ENCODE data around the gene CHST15. TPM values are rescaled to one million over a fixed set of nuclear protein-coding genes. Genes with fewer than 3 reads are reported as not detected.

Gene CHST15
- total RNA-seq, 1 experiment from 2014 or later: 26.7 TPM

DNA sequence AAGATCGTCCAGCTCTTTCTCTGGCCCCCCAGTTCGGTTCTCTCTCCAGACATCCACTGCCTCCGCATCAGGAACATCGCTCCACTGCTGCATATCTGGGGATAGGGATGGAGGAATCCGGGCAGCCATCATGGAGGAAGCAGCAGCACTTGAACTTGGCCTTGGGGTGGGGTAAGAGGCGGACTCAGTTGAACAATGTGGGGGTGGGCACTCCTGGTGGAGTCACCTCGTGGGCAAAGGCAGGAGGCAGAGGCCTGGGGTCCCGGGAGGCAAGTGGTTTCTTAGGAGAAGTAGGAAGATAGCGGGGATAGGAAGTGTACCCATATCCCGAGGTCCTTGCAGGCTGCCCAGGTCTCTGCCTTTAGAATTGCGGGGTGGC is 98.3 kb downstream of the CHST15 start:
- Histone ChIP-seq H3K9me3 (no peaks in the 10 kb centered on the region), H3K4me1 (peaks cover 9% of the 10 kb centered on the region; the same call in 1 of the 2 replicates), H3K36me3 (ENCODE audit: control insufficient read depth, insufficient read depth, low read length) (no peaks in the 10 kb centered on the region), H3K27me3 (replicated peaks; ENCODE audit: control insufficient read depth, insufficient read depth, low read length) (no peaks in the 10 kb centered on the region), H3K4me3 (ENCODE audit: low read depth, low read length) (peak overlapping the region; percentile 5)
- Mint-ChIP-seq H3K27me3 (ENCODE audit: insufficient read depth, unreplicated experiment) (peaks cover 6% of the 10 kb centered on the region), H3K4me3 (ENCODE audit: unreplicated experiment) (peak overlapping the region; percentile 67), H3K36me3 (ENCODE audit: insufficient read depth, unreplicated experiment) (peaks cover 34% of the 10 kb centered on the region), H3K9me3 (ENCODE audit: unreplicated experiment) (no peaks in the 10 kb centered on the region), H3K4me1 (ENCODE audit: low read depth, unreplicated experiment) (peaks cover 13% of the 10 kb centered on the region), H3K27ac (ENCODE audit: unreplicated experiment) (no peak overlapping the region)
- CTCF ChIA-PET: interaction anchor here (0.6 to 2.7 kb wide), 19 partner anchors 7 to 987 kb away, joined by 3 to 68 read pairs (median 3); partner anchors contain the start of genes ACADSB and IKZF5
- peak in 1 of 2 experiments; percentile 13 for DNase-seq
- POLR2A ChIA-PET: interaction anchor here (1.0 kb wide), 1 partner anchor 394 kb away, joined by 5 read pairs; no protein-coding TSS in a partner anchor
- intact Hi-C loops (cut with micrococcal nuclease; ENCODE audit: unreplicated experiment): loop anchor here (5.0 kb wide), 2 partner anchors 97 to 507 kb away; partner anchors contain the start of gene CHST15
- BruUV-seq (replicated peaks): no TSS peak
- TF ChIP-seq, protein P1, sequence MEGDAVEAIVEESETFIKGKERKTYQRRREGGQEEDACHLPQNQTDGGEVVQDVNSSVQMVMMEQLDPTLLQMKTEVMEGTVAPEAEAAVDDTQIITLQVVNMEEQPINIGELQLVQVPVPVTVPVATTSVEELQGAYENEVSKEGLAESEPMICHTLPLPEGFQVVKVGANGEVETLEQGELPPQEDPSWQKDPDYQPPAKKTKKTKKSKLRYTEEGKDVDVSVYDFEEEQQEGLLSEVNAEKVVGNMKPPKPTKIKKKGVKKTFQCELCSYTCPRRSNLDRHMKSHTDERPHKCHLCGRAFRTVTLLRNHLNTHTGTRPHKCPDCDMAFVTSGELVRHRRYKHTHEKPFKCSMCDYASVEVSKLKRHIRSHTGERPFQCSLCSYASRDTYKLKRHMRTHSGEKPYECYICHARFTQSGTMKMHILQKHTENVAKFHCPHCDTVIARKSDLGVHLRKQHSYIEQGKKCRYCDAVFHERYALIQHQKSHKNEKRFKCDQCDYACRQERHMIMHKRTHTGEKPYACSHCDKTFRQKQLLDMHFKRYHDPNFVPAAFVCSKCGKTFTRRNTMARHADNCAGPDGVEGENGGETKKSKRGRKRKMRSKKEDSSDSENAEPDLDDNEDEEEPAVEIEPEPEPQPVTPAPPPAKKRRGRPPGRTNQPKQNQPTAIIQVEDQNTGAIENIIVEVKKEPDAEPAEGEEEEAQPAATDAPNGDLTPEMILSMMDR (IDR thresholded peaks at IDR 0.05; ENCODE audit: insufficient read depth in 1 of 2, low read depth in 1 of 2, low read length in 1 of 2, severe bottlenecking in 1 of 2, unreplicated experiment in 1 of 2): no peak

DNA sequence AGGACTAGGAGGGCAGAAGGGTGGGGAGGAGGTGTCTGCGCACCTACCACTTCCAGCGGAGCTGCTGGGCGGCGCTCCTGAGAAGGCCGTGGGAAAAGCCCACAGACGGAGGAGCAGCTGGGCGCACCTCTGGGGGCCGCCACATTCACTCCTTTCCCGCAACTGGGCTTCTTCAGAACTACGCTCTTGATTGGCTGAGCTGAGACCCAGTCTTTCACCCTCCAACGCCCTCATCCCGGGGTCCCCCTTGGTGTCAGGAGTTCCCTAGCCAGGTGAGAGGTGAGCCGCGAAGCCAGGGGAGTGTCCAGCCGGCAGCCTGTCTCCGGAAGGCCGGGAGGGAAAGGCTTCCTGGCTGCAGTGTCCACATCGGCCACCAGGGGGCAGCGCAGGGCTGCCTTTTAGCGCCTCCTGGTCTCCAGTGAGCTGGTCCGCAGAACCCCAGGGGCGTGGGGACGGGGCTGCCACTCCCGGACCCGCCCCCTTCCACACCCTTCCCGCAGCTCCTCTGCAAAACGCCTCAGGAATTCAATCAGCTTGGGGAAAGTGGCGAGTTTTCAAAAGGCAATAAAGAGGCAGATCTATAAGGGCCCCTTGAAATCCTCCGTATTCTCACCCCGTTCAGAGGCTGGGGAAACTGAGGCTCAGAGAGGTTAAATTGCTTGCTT is 98.8 kb downstream of the CHST15 start:
- Mint-ChIP-seq H3K36me3 (ENCODE audit: insufficient read depth, unreplicated experiment) (peaks cover 34% of the 10 kb centered on the region), H3K4me3 (ENCODE audit: unreplicated experiment) (peak overlapping the region; percentile 67), H3K4me1 (ENCODE audit: low read depth, unreplicated experiment) (peaks cover 13% of the 10 kb centered on the region), H3K27ac (ENCODE audit: unreplicated experiment) (no peak overlapping the region), H3K27me3 (ENCODE audit: insufficient read depth, unreplicated experiment) (peaks cover 10% of the 10 kb centered on the region), H3K9me3 (ENCODE audit: unreplicated experiment) (no peaks in the 10 kb centered on the region)
- ChIA-PET CTCF (interaction anchor here (0.6 to 2.7 kb wide), 20 partner anchors 8 to 986 kb away, joined by 3 to 68 read pairs (median 3); partner anchors contain the start of genes ACADSB and IKZF5), POLR2A (interaction anchor here (1.0 kb wide), 1 partner anchor 395 kb away, joined by 5 read pairs; no protein-coding TSS in a partner anchor)
- H3K36me3 ChIP-seq (ENCODE audit: control insufficient read depth, insufficient read depth, low read length): no peaks in the 10 kb centered on the region
- H3K9me3 ChIP-seq: no peaks in the 10 kb centered on the region
- BruUV-seq (replicated peaks): no TSS peak
- H3K27me3 ChIP-seq (replicated peaks; ENCODE audit: control insufficient read depth, insufficient read depth, low read length): no peaks in the 10 kb centered on the region
- TF ChIP-seq, protein P1 (IDR thresholded peaks at IDR 0.05; ENCODE audit: insufficient read depth in 1 of 2, low read depth in 1 of 2, low read length in 1 of 2, severe bottlenecking in 1 of 2, unreplicated experiment in 1 of 2): peak; percentile 96 to 97
- intact Hi-C loops (cut with micrococcal nuclease; ENCODE audit: unreplicated experiment): loop anchor here (1.0 to 5.0 kb wide), 3 partner anchors 98 to 508 kb away; partner anchors contain the start of gene CHST15
- peak overlapping the region; percentile 5; the same call in 1 of the 2 replicates for H3K4me3 ChIP-seq (ENCODE audit: low read depth, low read length)
- peaks cover 9% of the 10 kb centered on the region; the same call in 1 of the 2 replicates for H3K4me1 ChIP-seq
- peak; percentile 89 to 95 for DNase-seq

GRCh38 chr10:123993534-123994416 is 99.6 kb downstream of the CHST15 start:
- POLR2A ChIA-PET: interaction anchor here (1.0 kb wide), 1 partner anchor 395 kb away, joined by 5 read pairs; no protein-coding TSS in a partner anchor
- peaks cover 13% of the 10 kb centered on the region for H3K4me1 Mint-ChIP-seq (ENCODE audit: low read depth, unreplicated experiment)
- peaks cover 9% of the 10 kb centered on the region; the same call in 1 of the 2 replicates for H3K4me1 ChIP-seq

More at GRCh38 chr10:123993534-123994416, 99.6 kb downstream of the CHST15 start:
- no peak overlapping the region for H3K4me3 ChIP-seq (ENCODE audit: low read depth, low read length)
- CTCF ChIA-PET: interaction anchor here (0.6 to 2.7 kb wide), 10 partner anchors 21 to 410 kb away, joined by 3 to 68 read pairs (median 4); no protein-coding TSS in a partner anchor
- H3K9me3 Mint-ChIP-seq (ENCODE audit: unreplicated experiment): no peaks in the 10 kb centered on the region
- peaks cover 33% of the 10 kb centered on the region for H3K36me3 Mint-ChIP-seq (ENCODE audit: insufficient read depth, unreplicated experiment)
- no peak for DNase-seq
- BruUV-seq (replicated peaks): no TSS peak
- intact Hi-C loops (cut with micrococcal nuclease; ENCODE audit: unreplicated experiment): loop anchor here (1.0 kb wide), 1 partner anchor 396 kb away; no protein-coding TSS in a partner anchor
- H3K36me3 ChIP-seq (ENCODE audit: control insufficient read depth, insufficient read depth, low read length): no peaks in the 10 kb centered on the region
- H3K4me3 Mint-ChIP-seq (ENCODE audit: unreplicated experiment): peak overlapping the region; percentile 44
- H3K9me3 ChIP-seq: no peaks in the 10 kb centered on the region
- H3K27me3 Mint-ChIP-seq (ENCODE audit: insufficient read depth, unreplicated experiment): peaks cover 13% of the 10 kb centered on the region
- no peak overlapping the region for H3K27ac Mint-ChIP-seq (ENCODE audit: unreplicated experiment)
- TF ChIP-seq, protein P1 (IDR thresholded peaks at IDR 0.05; ENCODE audit: insufficient read depth in 1 of 2, low read depth in 1 of 2, low read length in 1 of 2, severe bottlenecking in 1 of 2, unreplicated experiment in 1 of 2): no peak
- no peaks in the 10 kb centered on the region for H3K27me3 ChIP-seq (replicated peaks; ENCODE audit: control insufficient read depth, insufficient read depth, low read length)

All from Caco-2 (cell line).